ENCODE data around the gene ICOSLG. TPM values are rescaled to one million over a fixed set of nuclear protein-coding genes. Genes with fewer than 3 reads are reported as not detected.
"Not testable (repeated sequence)": the region's sequence is repeated elsewhere in the genome, so short reads cannot be mapped to it uniquely, and the experiment has no call there.

The ICOSLG gene
- total RNA-seq, 1 donor from 2014 or later: 8.3 TPM

GRCh38 chr21:44259082-44259705 lies 18.5 kb upstream of the ICOSLG start:
- Mint-ChIP-seq H3K27me3 (peaks cover 7% of the 10 kb centered on the region), H3K4me1 (peaks cover 2% of the 10 kb centered on the region), H3K36me3 (ENCODE audit: low read depth) (no peaks in the 10 kb centered on the region), H3K9me3 (no peaks in the 10 kb centered on the region), H3K27ac (no peak overlapping the region), H3K4me3 (no peak overlapping the region)
- DNase-seq: no peak
- intact Hi-C loops (cut with micrococcal nuclease): no loop called here

GRCh38 chr21:44258056-44258725 lies 17.4 kb upstream of the ICOSLG start:
- Mint-ChIP-seq H3K4me1 (peaks cover 2% of the 10 kb centered on the region), H3K27ac (no peak overlapping the region), H3K9me3 (no peaks in the 10 kb centered on the region), H3K36me3 (ENCODE audit: low read depth) (no peaks in the 10 kb centered on the region), H3K4me3 (no peak overlapping the region), H3K27me3 (peaks cover 11% of the 10 kb centered on the region)
- intact Hi-C loops (cut with micrococcal nuclease): no loop called here
- no peak for DNase-seq

DNA sequence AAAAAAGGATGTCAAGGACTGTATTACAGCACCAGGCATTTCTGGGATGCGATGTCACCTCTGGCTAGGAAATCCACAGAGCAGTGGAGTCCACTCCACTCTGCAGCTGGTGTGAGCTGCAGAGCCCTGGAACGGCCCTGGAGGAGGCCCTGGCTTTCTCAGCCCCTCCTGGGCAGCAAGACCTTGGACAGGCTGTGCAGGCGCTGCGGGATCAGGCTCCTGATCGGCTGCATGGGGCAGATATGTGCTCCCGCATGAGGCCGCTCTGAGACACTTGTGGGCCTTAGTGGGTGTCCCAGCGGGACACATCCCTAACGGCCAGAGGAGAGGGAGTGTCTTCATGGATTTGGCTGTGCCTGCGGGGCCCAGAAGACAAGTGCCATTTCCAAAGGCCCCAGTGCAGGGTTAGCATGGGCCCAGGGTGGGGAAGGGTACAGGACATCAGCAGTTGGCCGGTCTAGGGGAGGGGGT lies 14.8 kb upstream of the ICOSLG start:
- DNase-seq: no peak
- Mint-ChIP-seq H3K4me1 (peaks cover 2% of the 10 kb centered on the region), H3K4me3 (no peak overlapping the region), H3K27me3 (peaks cover 9% of the 10 kb centered on the region), H3K27ac (no peak overlapping the region), H3K36me3 (ENCODE audit: low read depth) (no peaks in the 10 kb centered on the region), H3K9me3 (no peaks in the 10 kb centered on the region)
- intact Hi-C loops (cut with micrococcal nuclease): no loop called here

GRCh38 chr21:44253832-44254710 lies 13.3 kb upstream of the ICOSLG start:
- no peak overlapping the region for H3K4me3 Mint-ChIP-seq
- H3K36me3 Mint-ChIP-seq (ENCODE audit: low read depth): no peaks in the 10 kb centered on the region
- peaks cover 2% of the 10 kb centered on the region for H3K4me1 Mint-ChIP-seq
- DNase-seq: no peak
- H3K27ac Mint-ChIP-seq: no peak overlapping the region
- no peaks in the 10 kb centered on the region for H3K9me3 Mint-ChIP-seq
- peaks cover 9% of the 10 kb centered on the region for H3K27me3 Mint-ChIP-seq
- intact Hi-C loops (cut with micrococcal nuclease): no loop called here

GRCh38 chr21:44249204-44250037 lies 8.7 kb upstream of the ICOSLG start:
- intact Hi-C loops (cut with micrococcal nuclease): not testable (repeated sequence)

DNA sequence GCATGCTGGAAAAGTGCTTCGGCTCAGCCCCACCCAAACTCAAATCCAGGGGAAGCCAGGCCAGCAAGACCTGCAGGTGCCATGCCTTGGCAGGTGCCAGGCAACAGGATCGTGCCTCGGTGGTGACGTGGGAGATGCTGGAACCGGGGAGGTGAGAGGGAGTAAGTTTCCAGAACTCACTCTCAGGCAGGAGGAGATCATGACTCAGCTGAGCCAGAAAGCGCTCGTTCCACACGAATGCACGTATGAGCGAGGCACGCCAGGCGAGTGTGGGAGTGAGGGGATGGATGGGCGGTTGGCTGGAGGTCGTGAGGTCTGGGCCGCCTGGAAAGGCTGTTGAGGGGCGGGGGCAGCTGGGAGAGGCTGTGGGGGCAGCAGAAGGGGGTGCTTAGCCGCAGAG lies 7.2 kb upstream of the ICOSLG start:
- H3K4me3 Mint-ChIP-seq; H3K36me3 Mint-ChIP-seq (ENCODE audit: low read depth); H3K27ac Mint-ChIP-seq; H3K4me1 Mint-ChIP-seq; H3K9me3 Mint-ChIP-seq; intact Hi-C loops (cut with micrococcal nuclease); DNase-seq; H3K27me3 Mint-ChIP-seq: not testable (repeated sequence)

More at GRCh38 chr21:44249204-44250037, 8.7 kb upstream of the ICOSLG start:
- not testable (repeated sequence) for H3K27me3 Mint-ChIP-seq; H3K4me1 Mint-ChIP-seq; H3K27ac Mint-ChIP-seq; H3K36me3 Mint-ChIP-seq (ENCODE audit: low read depth); H3K4me3 Mint-ChIP-seq; DNase-seq; H3K9me3 Mint-ChIP-seq

DNA sequence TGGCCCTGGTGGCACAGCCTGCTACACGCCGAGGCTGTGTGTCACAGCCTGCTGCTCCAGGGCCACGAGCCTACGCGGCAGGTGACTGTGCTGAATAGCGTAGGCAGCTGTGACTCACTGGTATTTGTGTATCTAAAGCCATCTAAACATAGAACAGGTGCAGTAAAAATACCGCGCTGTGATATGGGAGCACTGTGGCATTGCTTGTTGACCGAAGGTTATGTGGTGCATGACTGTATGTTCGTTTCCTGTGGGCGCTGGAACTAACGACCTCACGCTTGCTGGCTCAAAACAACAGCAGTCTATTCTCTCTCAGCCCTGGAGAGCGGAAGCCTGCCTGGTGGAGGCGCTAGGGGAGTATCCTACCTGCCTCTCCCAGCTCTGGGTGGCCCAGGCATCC lies 3.2 kb upstream of the ICOSLG start:
- H3K27me3 Mint-ChIP-seq; H3K36me3 Mint-ChIP-seq (ENCODE audit: low read depth); H3K4me3 Mint-ChIP-seq; H3K4me1 Mint-ChIP-seq; intact Hi-C loops (cut with micrococcal nuclease); H3K27ac Mint-ChIP-seq; DNase-seq; H3K9me3 Mint-ChIP-seq: not testable (repeated sequence)

GRCh38 chr21:44241281-44241680 lies 538 bp upstream of the ICOSLG start:
- intact Hi-C loops (cut with micrococcal nuclease); H3K4me3 Mint-ChIP-seq; H3K36me3 Mint-ChIP-seq (ENCODE audit: low read depth); H3K27me3 Mint-ChIP-seq; DNase-seq; H3K9me3 Mint-ChIP-seq; H3K4me1 Mint-ChIP-seq; H3K27ac Mint-ChIP-seq: not testable (repeated sequence)

DNA sequence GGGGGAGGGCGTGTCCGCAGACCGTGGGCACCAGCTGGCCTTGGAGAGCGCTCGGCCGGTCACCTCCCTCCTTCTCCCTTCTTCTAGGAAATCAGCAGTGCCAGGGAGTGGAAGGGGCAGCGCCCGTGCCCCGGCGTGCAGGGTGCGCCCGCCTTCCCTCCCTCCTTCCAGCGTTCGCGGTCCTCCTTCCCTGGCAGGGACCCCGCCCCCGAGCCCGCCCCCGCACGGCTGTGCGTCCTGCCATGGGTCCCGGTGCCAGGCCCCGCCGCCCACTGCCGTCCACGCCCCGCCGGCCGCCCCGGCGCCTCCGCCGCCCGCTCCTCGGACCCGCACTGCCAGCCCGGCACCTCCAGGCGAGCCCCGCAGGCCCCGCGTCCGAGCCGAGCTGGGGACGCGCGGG lies 390 bp downstream of the ICOSLG start:
- H3K27me3 Mint-ChIP-seq; H3K9me3 Mint-ChIP-seq; intact Hi-C loops (cut with micrococcal nuclease); H3K4me3 Mint-ChIP-seq; H3K36me3 Mint-ChIP-seq (ENCODE audit: low read depth); H3K27ac Mint-ChIP-seq; DNase-seq; H3K4me1 Mint-ChIP-seq: not testable (repeated sequence)

DNA sequence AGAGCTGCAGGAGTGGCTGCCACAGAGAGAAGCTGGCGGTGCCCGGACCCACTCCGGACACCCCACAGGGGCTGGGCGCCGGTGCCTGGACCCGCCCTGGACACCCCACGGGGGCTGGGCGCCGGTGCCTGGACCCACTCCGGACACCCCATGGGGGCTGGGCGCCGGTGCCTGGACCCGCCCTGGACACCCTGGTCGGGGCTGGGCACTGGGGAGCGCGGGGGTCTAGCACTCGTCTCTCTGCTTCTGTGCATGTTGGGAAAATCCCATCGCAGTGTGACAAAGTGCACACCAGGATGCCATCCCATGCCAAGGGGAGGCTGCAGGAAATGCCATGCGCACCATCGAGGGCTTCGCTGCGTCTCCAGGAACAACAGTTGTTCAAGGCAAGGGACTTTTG lies 11.2 kb downstream of the ICOSLG start:
- H3K4me1 Mint-ChIP-seq; H3K27me3 Mint-ChIP-seq; H3K36me3 Mint-ChIP-seq (ENCODE audit: low read depth); H3K9me3 Mint-ChIP-seq; H3K4me3 Mint-ChIP-seq; intact Hi-C loops (cut with micrococcal nuclease); H3K27ac Mint-ChIP-seq: not testable (repeated sequence)
- peak; percentile 12 for DNase-seq

DNA sequence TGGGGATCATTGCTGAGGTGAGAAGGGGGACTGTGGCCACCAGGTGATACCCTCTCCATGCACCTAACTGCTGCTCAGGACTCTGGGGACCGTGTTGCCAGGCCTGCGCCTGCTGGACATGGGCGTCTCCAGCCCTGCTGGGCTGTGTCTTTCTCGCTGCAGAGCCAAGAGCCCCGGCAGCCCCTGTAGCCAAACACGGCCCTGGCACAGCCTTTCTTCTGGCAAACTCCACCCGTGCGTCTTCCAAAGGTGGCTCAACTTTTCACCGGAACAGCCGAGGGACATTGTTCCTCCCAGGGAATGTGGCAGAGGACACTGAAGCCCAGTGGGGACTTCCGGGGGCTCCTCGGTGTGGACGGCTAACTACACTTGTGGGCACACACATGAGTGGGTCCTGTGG lies 12.6 kb downstream of the ICOSLG start:
- H3K27me3 Mint-ChIP-seq; H3K36me3 Mint-ChIP-seq (ENCODE audit: low read depth); H3K4me3 Mint-ChIP-seq; H3K9me3 Mint-ChIP-seq; intact Hi-C loops (cut with micrococcal nuclease); H3K4me1 Mint-ChIP-seq; DNase-seq; H3K27ac Mint-ChIP-seq: not testable (repeated sequence)

DNA sequence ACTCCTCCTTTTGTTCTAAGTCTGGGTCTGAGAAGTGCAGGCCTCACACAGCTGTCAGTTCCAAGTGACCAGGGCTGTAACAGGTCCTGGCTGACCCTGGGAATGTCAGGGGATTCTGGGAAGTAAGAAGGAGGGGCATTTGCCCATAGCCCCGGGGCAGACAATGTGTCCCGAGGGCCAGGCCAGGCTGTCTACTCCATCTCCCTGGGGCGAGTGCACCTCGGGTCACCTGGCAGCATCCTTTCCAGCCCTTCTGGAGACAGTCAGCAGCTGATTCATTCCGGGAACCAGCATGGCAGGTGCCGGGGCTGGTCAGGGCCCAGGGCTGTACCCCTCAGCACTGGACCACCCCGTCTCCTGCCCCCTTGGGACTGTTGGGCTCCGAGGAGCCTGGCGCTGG lies 13.1 kb downstream of the ICOSLG start:
- intact Hi-C loops (cut with micrococcal nuclease); H3K27ac Mint-ChIP-seq; H3K36me3 Mint-ChIP-seq (ENCODE audit: low read depth); H3K9me3 Mint-ChIP-seq; H3K4me3 Mint-ChIP-seq; H3K4me1 Mint-ChIP-seq; DNase-seq; H3K27me3 Mint-ChIP-seq: not testable (repeated sequence)

- H3K4me1 Mint-ChIP-seq; H3K36me3 Mint-ChIP-seq (ENCODE audit: low read depth); H3K27me3 Mint-ChIP-seq; DNase-seq; H3K27ac Mint-ChIP-seq; H3K4me3 Mint-ChIP-seq; intact Hi-C loops (cut with micrococcal nuclease); H3K9me3 Mint-ChIP-seq: not testable (repeated sequence)
These were observed 15.1 kb downstream of the ICOSLG start for GRCh38 chr21:44225605-44226004.
